ENCODE data around the gene ST7.
A peak's percentile ranks its signal among the peaks of the same experiment; 100 is the strongest.

The ST7 gene

DNA sequence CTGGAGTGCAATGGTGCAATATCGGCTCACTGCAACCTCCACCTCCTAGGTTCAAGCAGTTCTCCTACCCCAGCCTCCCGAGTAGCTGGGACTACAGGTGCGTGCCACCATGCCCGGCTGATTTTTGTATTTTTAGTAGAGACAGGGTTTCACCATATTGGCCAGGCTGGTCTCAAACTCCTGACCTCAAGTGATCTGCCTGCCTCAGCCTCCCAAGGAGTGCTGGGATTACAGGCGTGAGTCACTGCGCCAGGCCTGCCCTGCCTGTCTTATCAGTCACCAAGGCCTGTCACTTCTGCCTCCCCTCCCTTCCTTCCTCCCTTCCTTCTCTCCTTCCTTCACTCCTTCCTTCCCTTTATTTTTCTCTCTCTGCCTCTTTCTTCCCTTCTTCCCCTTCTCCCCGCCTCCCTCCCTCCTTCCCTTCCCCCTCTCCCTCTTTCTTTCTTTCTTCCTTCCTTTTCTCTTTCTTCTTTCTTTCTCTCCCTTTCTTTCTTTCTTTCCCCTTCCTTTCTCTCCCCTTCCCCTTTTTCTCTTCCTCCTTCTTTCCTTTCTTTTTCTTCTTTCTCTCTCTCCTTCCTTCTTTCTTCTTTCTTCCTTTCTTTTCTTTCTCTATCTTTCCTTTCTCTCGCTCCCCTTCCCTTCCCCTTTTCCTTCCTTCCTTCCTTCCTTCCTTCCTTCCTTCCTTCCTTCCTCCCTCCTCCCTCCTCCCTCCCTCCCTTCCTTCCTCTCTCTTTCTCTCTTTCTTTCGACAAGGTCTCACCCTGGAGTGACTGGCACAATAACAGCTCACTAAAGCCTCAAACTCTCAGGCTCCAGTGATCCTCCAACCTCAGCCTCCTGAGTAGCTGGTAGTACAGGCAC, 3.1 kb upstream of the ST7 start:
- TF ChIP-seq, protein P1, sequence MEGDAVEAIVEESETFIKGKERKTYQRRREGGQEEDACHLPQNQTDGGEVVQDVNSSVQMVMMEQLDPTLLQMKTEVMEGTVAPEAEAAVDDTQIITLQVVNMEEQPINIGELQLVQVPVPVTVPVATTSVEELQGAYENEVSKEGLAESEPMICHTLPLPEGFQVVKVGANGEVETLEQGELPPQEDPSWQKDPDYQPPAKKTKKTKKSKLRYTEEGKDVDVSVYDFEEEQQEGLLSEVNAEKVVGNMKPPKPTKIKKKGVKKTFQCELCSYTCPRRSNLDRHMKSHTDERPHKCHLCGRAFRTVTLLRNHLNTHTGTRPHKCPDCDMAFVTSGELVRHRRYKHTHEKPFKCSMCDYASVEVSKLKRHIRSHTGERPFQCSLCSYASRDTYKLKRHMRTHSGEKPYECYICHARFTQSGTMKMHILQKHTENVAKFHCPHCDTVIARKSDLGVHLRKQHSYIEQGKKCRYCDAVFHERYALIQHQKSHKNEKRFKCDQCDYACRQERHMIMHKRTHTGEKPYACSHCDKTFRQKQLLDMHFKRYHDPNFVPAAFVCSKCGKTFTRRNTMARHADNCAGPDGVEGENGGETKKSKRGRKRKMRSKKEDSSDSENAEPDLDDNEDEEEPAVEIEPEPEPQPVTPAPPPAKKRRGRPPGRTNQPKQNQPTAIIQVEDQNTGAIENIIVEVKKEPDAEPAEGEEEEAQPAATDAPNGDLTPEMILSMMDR (IDR thresholded peaks at IDR 0.05; ENCODE audit: low read depth, low read length), result no peak
- no peak overlapping the region for H3K4me3 ChIP-seq (ENCODE audit: low read depth, low read length)
- in situ Hi-C loops (cut with HindIII; ENCODE audit: low sequenced_read_pairs), result no loop called here
- no peak for DNase-seq (ENCODE audit: low read depth, low spot score)

DNA sequence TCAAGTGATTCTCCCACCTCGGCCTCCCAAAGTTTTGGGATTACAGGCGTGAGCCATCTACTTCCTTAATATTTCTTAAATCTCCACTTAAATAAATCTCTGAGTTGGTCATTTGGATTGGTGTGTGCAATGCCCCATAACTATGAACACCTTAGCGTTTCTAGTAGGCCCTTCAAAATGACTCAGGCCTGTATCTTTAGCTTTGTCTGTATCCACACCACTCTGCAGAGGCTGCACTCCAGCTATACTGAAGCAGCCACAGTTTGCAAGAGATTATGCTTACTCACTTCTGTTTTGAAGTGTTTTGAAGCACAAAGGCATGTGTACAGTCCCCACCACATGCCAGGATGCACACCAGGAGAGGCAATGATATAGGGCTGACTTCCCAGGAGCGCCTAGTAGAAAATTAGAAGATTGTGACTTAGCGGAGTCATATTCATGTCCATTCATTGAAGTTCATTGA, 2.4 kb upstream of the ST7 start:
- no peak overlapping the region for H3K4me3 ChIP-seq (ENCODE audit: low read depth, low read length)
- in situ Hi-C loops (cut with HindIII; ENCODE audit: low sequenced_read_pairs), result no loop called here
- no peak for DNase-seq (ENCODE audit: low read depth, low spot score)
- TF ChIP-seq, protein P1 (IDR thresholded peaks at IDR 0.05; ENCODE audit: low read depth, low read length), result no peak

DNA sequence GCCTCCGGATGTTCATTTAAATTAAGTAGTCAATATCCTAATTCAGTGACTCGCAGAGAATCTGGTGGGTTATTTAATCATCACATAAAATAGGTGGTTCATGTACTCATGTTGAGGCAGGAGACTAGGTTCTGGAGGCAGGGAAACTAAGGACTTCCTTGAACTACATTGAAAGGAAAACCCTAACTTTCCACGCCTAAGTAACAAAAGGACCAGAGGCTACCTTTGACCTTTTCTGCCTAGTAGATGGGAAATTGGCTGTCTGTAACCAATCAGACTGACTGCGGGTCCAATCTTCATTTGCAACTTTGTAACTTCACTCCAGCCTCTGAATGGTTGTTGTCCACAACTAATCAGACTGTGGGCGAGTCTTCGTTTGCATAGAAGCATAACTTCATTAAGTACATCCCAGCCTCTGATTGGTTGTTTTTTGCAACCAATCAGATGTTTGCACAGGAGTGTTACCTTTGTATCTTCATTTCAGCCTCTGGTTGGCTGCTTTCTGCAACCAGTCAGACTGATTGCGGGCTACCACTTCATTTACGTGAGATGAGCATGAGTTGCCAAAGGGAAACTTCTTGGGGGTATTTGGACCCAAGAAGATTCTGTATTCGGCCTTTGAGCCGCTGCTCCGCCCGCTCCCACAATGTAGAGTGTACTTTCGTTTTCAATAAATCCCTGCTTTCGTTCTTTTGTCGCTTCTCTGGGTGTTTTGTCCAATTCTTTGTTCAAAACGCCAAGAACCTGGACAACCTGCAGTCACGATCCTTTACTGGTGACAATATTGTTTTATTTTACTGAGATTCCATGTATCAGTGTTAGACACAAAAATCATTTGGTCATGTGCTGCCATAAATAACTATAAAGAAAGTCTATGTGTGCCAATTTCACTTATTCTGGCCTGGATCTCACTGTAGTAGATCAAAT, 1.7 kb upstream of the ST7 start:
- peak overlapping the region; percentile 5 for H3K4me3 ChIP-seq (ENCODE audit: low read depth, low read length)
- in situ Hi-C loops (cut with HindIII; ENCODE audit: low sequenced_read_pairs), result no loop called here
- TF ChIP-seq, protein P1 (IDR thresholded peaks at IDR 0.05; ENCODE audit: low read depth, low read length), result no peak
- no peak for DNase-seq (ENCODE audit: low read depth, low spot score)

DNA sequence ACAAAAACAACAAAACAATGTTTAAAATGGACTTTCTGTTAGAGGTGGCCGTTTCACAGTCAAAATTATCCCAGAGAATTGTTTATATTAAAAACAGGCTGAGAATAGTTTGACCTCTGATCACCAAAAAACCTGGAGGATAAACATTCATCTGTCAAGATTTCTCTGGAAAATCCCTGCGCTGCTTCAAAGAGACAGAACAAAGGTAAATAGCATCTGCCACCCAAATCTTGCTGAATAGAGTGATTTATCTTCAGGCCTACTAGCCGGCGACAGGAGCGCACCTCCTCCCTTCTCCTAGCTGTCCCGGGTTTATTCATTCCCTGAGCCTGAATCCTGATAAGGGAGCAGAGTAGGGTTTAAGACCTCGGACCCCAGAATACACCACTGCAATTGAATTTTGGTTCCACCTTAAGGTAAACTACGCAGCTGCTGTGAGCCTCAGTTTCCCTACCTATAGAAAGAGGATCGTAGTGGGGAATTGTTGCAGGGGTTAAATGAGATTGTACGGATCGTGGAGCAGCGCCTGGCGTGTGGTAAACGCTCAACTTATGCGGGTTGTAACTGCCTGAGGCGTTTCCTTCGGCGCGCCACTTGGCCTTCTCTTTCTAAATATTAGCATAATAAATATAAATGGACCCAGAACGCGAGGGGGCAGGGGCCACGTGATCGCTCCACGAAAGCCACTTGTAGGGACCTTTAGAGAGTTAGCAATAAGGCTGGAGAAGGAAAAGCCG, 498 bp upstream of the ST7 start:
- in situ Hi-C loops (cut with HindIII; ENCODE audit: low sequenced_read_pairs), result no loop called here
- peak; percentile 50 for DNase-seq (ENCODE audit: low read depth, low spot score)
- TF ChIP-seq, protein P1 (IDR thresholded peaks at IDR 0.05; ENCODE audit: low read depth, low read length), result no peak
- H3K4me3 ChIP-seq (ENCODE audit: low read depth, low read length), result peak overlapping the region; percentile 69

DNA sequence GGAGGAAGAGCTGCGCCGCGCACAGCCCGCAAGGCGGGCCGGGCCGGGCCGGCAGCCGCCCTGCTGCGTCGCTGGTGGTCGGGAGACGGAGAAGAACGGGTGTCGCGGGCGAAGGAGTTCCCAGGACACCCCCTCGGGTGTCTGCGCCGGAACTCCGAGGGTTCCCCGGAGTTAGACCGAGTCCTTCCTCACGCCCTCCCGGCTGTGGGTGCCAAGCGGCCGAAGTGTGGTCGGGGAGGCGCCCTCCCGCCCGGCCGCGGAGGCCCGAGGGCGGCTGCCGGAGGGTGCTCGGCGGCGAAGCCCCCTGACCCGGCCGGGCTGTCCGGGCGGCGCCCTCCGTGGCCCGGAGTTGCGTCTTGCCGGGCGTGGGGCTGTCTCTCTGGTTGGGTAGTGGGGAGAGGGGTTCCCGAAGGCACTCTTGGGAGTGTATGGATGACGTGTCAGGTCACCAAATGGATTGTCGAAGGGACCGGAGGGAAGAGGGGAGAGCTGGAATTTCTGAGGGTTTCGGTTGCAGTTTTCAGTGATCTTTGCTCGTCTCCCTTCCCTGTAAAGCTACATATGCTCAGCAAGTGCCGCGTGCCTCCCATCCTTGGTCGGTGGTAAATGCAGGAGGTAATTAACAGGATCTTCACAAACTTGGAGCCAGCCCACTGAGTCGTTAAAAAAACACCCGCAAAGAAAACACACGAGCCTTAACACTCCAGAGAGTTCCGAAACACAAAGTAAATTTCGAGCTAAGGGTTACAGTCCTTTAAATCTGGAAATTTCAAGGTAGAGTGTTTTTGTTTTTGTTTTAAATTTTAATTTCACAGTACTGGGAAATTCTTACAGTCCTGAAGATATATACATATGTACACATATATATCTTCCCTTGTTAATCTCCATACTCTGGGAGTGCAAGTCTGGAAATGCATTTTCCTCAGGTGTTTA, 871 bp downstream of the ST7 start:
- peak overlapping the region; percentile 69 for H3K4me3 ChIP-seq (ENCODE audit: low read depth, low read length)
- in situ Hi-C loops (cut with HindIII; ENCODE audit: low sequenced_read_pairs), result no loop called here
- TF ChIP-seq, protein P1 (IDR thresholded peaks at IDR 0.05; ENCODE audit: low read depth, low read length), result no peak
- peak; percentile 85 for DNase-seq (ENCODE audit: low read depth, low spot score)

All from astrocyte of the spinal cord (primary cell).